Fibroblast of villous mesenchyme (primary cell): Measurements from ENCODE around the gene PTPRU. TPM values are rescaled to one million over a fixed set of nuclear protein-coding genes. Genes with fewer than 3 reads are reported as not detected.
"Not testable (repeated sequence)": the region's sequence is repeated elsewhere in the genome, so short reads cannot be mapped to it uniquely, and the experiment has no call there.

ENCODE experiments used
- DNase-seq: peaks from one replicate; pipeline ENCODE4 v3.0.0-alpha.2; 2010; ENCODE audit warnings: low read depth
- H3K4me3 ChIP-seq: 2 replicates; pipeline ENCODE4 v1.5.1; 2011; ENCODE audit warnings: low read depth, mild to moderate bottlenecking, low read length
- CTCF ChIP-seq: IDR thresholded peaks from 2 replicates; pipeline ENCODE4 v1.5.1; 2012; ENCODE audit warnings: low read depth, mild to moderate bottlenecking, low read length; ENCODE audit not compliant: insufficient read depth
- total RNA-seq: library from RNA; depleted of rRNA; stranded (reverse); fragments of >200 nt; gene quantifications from 2 replicates; pipeline ENCODE4 v1.2.3, GENCODE V29; 2012

The PTPRU gene
- total RNA-seq, 1 donor: 6.9 TPM

GRCh38 chr1:29309621-29310020 lies 73.3 kb downstream of the PTPRU start:
- no peak for DNase-seq
- no peak for TF ChIP-seq CTCF
- H3K4me3 ChIP-seq: no peak overlapping the region

- no peak overlapping the region for H3K4me3 ChIP-seq
- DNase-seq: no peak
- TF ChIP-seq CTCF: no peak
Measured at GRCh38 chr1:29310616-29311180, 74.4 kb downstream of the PTPRU start.

- H3K4me3 ChIP-seq: no peak overlapping the region
- no peak for TF ChIP-seq CTCF
- no peak for DNase-seq
Measured at GRCh38 chr1:29311352-29312030, 75.2 kb downstream of the PTPRU start.

- DNase-seq: no peak
- TF ChIP-seq CTCF: no peak
- no peak overlapping the region for H3K4me3 ChIP-seq
Measured at GRCh38 chr1:29312469-29313461, 76.4 kb downstream of the PTPRU start.

GRCh38 chr1:29314685-29315084 lies 78.4 kb downstream of the PTPRU start:
- not testable (repeated sequence) for H3K4me3 ChIP-seq, DNase-seq

- DNase-seq: no peak
- no peak overlapping the region for H3K4me3 ChIP-seq
- TF ChIP-seq CTCF: no peak
Measured at GRCh38 chr1:29315262-29315661, 78.9 kb downstream of the PTPRU start.

- TF ChIP-seq CTCF: no peak
- DNase-seq: no peak
- no peak overlapping the region for H3K4me3 ChIP-seq
Measured at GRCh38 chr1:29315876-29316275, 79.6 kb downstream of the PTPRU start.
